HepG2 (cell line): ENCODE results near the gene ZPR1. TPM values are rescaled to one million over a fixed set of nuclear protein-coding genes. Genes with fewer than 3 reads are reported as not detected.

ENCODE experiments used
- FOXA1 ChIP-seq, 2 experiments: fragments of 450-650 bp in 1 of 2; sonication (generic) in 1 of 2; formaldehyde crosslinking in 1 of 2; IDR thresholded peaks; 2 replicates each; pipeline versions ENCODE4 v1.4.0 to v1.6.1; 2016 to 2020; ENCODE audit warnings: missing genetic modification reagents in 1 of 2
- GLMP ChIP-seq: sonication (generic); formaldehyde crosslinking; IDR thresholded peaks from 2 replicates; pipeline ENCODE4 v1.9.0; 2021; ENCODE audit warnings: missing genetic modification reagents, mild to moderate bottlenecking, borderline replicate concordance
- HOMEZ ChIP-seq: IDR thresholded peaks from 2 replicates; pipeline ENCODE4 v1.6.1; 2016; ENCODE audit warnings: low read depth
- MED8 ChIP-seq: sonication (generic); formaldehyde crosslinking; IDR thresholded peaks from 2 replicates; pipeline ENCODE4 v1.8.1; 2023; ENCODE audit warnings: mild to moderate bottlenecking, missing genetic modification reagents; ENCODE audit not compliant: insufficient replicate concordance
- MYC ChIP-seq: sonication (generic); formaldehyde crosslinking; IDR thresholded peaks from 2 replicates; pipeline ENCODE4 v1.9.0; 2021; ENCODE audit warnings: missing genetic modification reagents, borderline replicate concordance
- PAWR ChIP-seq: sonication (generic); formaldehyde crosslinking; IDR thresholded peaks from 2 replicates; pipeline ENCODE4 v1.4.0; 2020; ENCODE audit warnings: missing genetic modification reagents, mild to moderate bottlenecking, borderline replicate concordance
- PCBP2 ChIP-seq: fragments of 200-400 bp; formaldehyde crosslinking; optimal IDR thresholded peaks from 2 replicates; pipeline ENCODE3; 2018; ENCODE audit warnings: low read length, low read depth; ENCODE audit not compliant: poor library complexity, severe bottlenecking
- SP4 ChIP-seq: sonication (generic); formaldehyde crosslinking; IDR thresholded peaks from 2 replicates; pipeline ENCODE4 v1.8.1; 2023; ENCODE audit warnings: mild to moderate bottlenecking, missing genetic modification reagents
- SRSF9 ChIP-seq: fragments of 200-400 bp; formaldehyde crosslinking; IDR thresholded peaks from 2 replicates; pipeline ENCODE4 v1.6.1; 2018; ENCODE audit warnings: borderline replicate concordance, mild to moderate bottlenecking, low read depth, low read length; ENCODE audit not compliant: insufficient read depth, poor library complexity, severe bottlenecking
- SUZ12 ChIP-seq: fragments of 150-350 bp; IDR thresholded peaks from 2 replicates; pipeline ENCODE4 v1.6.1; 2014; ENCODE audit warnings: low read depth, low read length
- THAP7 ChIP-seq: sonication (generic); formaldehyde crosslinking; IDR thresholded peaks from 2 replicates; pipeline ENCODE4 v1.8.1; 2023; ENCODE audit warnings: mild to moderate bottlenecking, missing genetic modification reagents
- ZBTB34 ChIP-seq: sonication (generic); formaldehyde crosslinking; IDR thresholded peaks from 2 replicates; pipeline ENCODE4 v1.8.0; 2022; ENCODE audit warnings: mild to moderate bottlenecking, missing genetic modification reagents
- ZBTB46 ChIP-seq: sonication (generic); formaldehyde crosslinking; IDR thresholded peaks from 2 replicates; pipeline ENCODE4 v1.4.0; 2020; ENCODE audit warnings: mild to moderate bottlenecking, missing genetic modification reagents, borderline replicate concordance
- ZFP82 ChIP-seq: sonication (generic); formaldehyde crosslinking; IDR thresholded peaks from 2 replicates; pipeline ENCODE4 v1.5.1; 2020; ENCODE audit warnings: mild to moderate bottlenecking, missing genetic modification reagents, borderline replicate concordance
- ZFP91 ChIP-seq: sonication (generic); formaldehyde crosslinking; IDR thresholded peaks from 2 replicates; pipeline ENCODE4 v1.9.0; 2022; ENCODE audit warnings: missing genetic modification reagents, mild to moderate bottlenecking, borderline replicate concordance
- ZNF251 ChIP-seq: sonication (generic); formaldehyde crosslinking; IDR thresholded peaks from 2 replicates; pipeline ENCODE4 v1.9.0; 2021; ENCODE audit warnings: mild to moderate bottlenecking, missing genetic modification reagents
- ZNF460 ChIP-seq: sonication (generic); formaldehyde crosslinking; IDR thresholded peaks from 2 replicates; pipeline ENCODE4 v1.5.1; 2020; ENCODE audit warnings: missing genetic modification reagents, mild to moderate bottlenecking, borderline replicate concordance
- ZNF83 ChIP-seq: sonication (generic); formaldehyde crosslinking; IDR thresholded peaks from 2 replicates; pipeline ENCODE4 v1.4.0; 2020; ENCODE audit warnings: missing genetic modification reagents, mild to moderate bottlenecking, borderline replicate concordance
- ZSCAN12 ChIP-seq: sonication (generic); formaldehyde crosslinking; IDR thresholded peaks from 2 replicates; pipeline ENCODE4 v1.9.0; 2021; ENCODE audit warnings: mild to moderate bottlenecking, missing genetic modification reagents
- polyA plus RNA-seq, 8 experiments: library from polyadenylated mRNA; depleted of rRNA in 3 of 8; stranded (reverse) in 7 of 8; unstranded in 1 of 8; fragments of >200 nt; fragmentation: Illumina TruSeq in 4 of 8; extraction: Trizol in 4 of 8; gene quantifications; 2 replicates each; pipeline versions ENCODE4 v1.2.1 to v1.2.3, GENCODE V29; 2011 to 2016; ENCODE audit warnings: low read depth in 4 of 8, missing spikeins in 1 of 8, mixed read lengths in 1 of 8; ENCODE audit not compliant: insufficient read depth in 1 of 8
- total RNA-seq, 5 experiments: library from RNA; depleted of rRNA; stranded (reverse); fragments of >200 nt; fragmentation: Illumina TruSeq; extraction: Trizol; gene quantifications; 2 replicates each; pipeline ENCODE4 v1.2.3, GENCODE V29; 2016; ENCODE audit warnings: low read depth in 1 of 5

ZPR1 gene
- total and polyA plus RNA-seq, 2 of the 13 experiments (the other 11 are each of a cell fraction or from before 2014, with no cell fraction given), result 40.0 to 79.3 TPM

- no peak for TF ChIP-seq SUZ12
- no peak; the same call in 1 of the 2 replicates for TF ChIP-seq THAP7
- TF ChIP-seq ZNF460 (CRISPR knock-in tag), result no peak
- TF ChIP-seq ZSCAN12, result no peak; the same call in 1 of the 2 replicates
- 0 out of 2 replicates have a peak, but pooled peaks have one; percentile 37 for TF ChIP-seq ZBTB34 (CRISPR knock-in tag)
- TF ChIP-seq ZFP91 (CRISPR knock-in tag), result no peak; the same call in 1 of the 2 replicates
- peak; percentile 50; the same call in 1 of the 2 replicates for TF ChIP-seq ZFP82
- TF ChIP-seq SP4 (CRISPR knock-in tag), result peak; percentile 52; the same call in 1 of the 2 replicates
- no peak for TF ChIP-seq PCBP2
- no peak for TF ChIP-seq FOXA1 (IDR thresholded peaks at IDR 0.05)
- no peak for TF ChIP-seq FOXA1 (CRISPR knock-in tag; IDR thresholded peaks at IDR 0.05)
- TF ChIP-seq PAWR, result no peak
- TF ChIP-seq SRSF9, result no peak
- no peak for TF ChIP-seq HOMEZ
- no peak for TF ChIP-seq ZBTB46 (CRISPR knock-in tag)
- peak; percentile 29 for TF ChIP-seq MED8 (CRISPR knock-in tag)
- no peak for TF ChIP-seq ZNF251
- TF ChIP-seq GLMP (CRISPR knock-in tag), result no peak
- peak; percentile 94; the same call in 1 of the 2 replicates for TF ChIP-seq MYC (CRISPR knock-in tag)
- TF ChIP-seq ZNF83 (CRISPR knock-in tag), result no peak
These were observed 46.2 kb upstream of the ZPR1 start (continued) for GRCh38 chr11:116833816-116834534.
